B cell (primary cell): Measurements from ENCODE around the gene PLEKHM2. TPM values are rescaled to one million over a fixed set of nuclear protein-coding genes. Genes with fewer than 3 reads are reported as not detected.

Experiments
- ATAC-seq: fragments of 200-7000 bp; cut with Tn5 transposase; one replicate; pipeline ENCODE4 v1.10.0; 2021; ENCODE audit warnings: low read depth, mild to moderate bottlenecking, moderate number of reproducible peaks, moderate library complexity
- CTCF ChIA-PET: fragments of 350-600 bp; sonication (Branson Sonifier 250); formaldehyde crosslinking; loops from one replicate; lab custom pipeline; 2021; ENCODE audit warnings: antibody characterized with exemption, inconsistent platforms; lab: Charles Lee
- POLR2A ChIA-PET: fragments of 350-600 bp; sonication (Branson Sonifier 250); formaldehyde crosslinking; loops from one replicate; lab custom pipeline; 2021; ENCODE audit warnings: antibody characterized with exemption; lab: Charles Lee
- DNase-seq: peaks from one replicate; pipeline ENCODE4 v3.0.0; 2013
- H2AFZ ChIP-seq: 2 replicates; pipeline ENCODE4 v1.6.1; 2012; ENCODE audit warnings: mild to moderate bottlenecking, low read depth, low read length; ENCODE audit not compliant: insufficient read depth, poor library complexity, severe bottlenecking
- H3K27ac ChIP-seq, 2 donors: 1 replicate in 1 of 2; 2 replicates in 1 of 2; pipeline ENCODE4 v1.5.1; 2012 to 2013; ENCODE audit warnings: low read length in 2 of 2, mild to moderate bottlenecking in 2 of 2, moderate library complexity in 1 of 2
- H3K27me3 ChIP-seq, 4 experiments: fragments of 200-600 bp in 1 of 4; sonication (generic) in 1 of 4; replicated peaks in 1 of 4; 1 replicate in 2 of 4; 2 replicates in 2 of 4; pipeline versions ENCODE4 v1.6.1 to v1.7.0; 2013 to 2016; ENCODE audit warnings: low read length in 3 of 4, mild to moderate bottlenecking in 2 of 4, mixed read lengths in 1 of 4, moderate library complexity in 1 of 4; ENCODE audit not compliant: insufficient read depth in 4 of 4, control insufficient read depth in 3 of 4; ENCODE audit errors: control extremely low read depth in 1 of 4
- H3K36me3 ChIP-seq, 2 experiments: replicated peaks in 1 of 2; 1 replicate in 1 of 2; 2 replicates in 1 of 2; pipeline versions ENCODE4 v1.6.1 to v1.7.1; 2013; ENCODE audit warnings: low read length in 1 of 2; ENCODE audit not compliant: insufficient read depth in 2 of 2, control insufficient read depth in 1 of 2; ENCODE audit errors: control extremely low read depth in 1 of 2, extremely low read depth in 1 of 2
- H3K4me1 ChIP-seq, 2 donors: fragments of 200-600 bp in 1 of 2; sonication (generic) in 1 of 2; 1 replicate in 1 of 2; 2 replicates in 1 of 2; pipeline versions ENCODE4 v1.5.1 to v1.6.1; 2013 to 2017; ENCODE audit warnings: low read length in 2 of 2; ENCODE audit not compliant: control insufficient read depth in 2 of 2, insufficient read depth in 2 of 2
- H3K4me2 ChIP-seq: replicated peaks from 2 replicates; pipeline ENCODE3; 2012; ENCODE audit warnings: mild to moderate bottlenecking, low read depth, low read length; ENCODE audit not compliant: poor library complexity, severe bottlenecking
- H3K4me3 ChIP-seq, 5 experiments: fragments of 200-600 bp in 1 of 5; sonication (generic) in 1 of 5; 1 replicate in 3 of 5; 2 replicates in 2 of 5; pipeline versions ENCODE4 v1.5.1 to v1.7.0; 2011 to 2016; ENCODE audit warnings: low read length in 4 of 5, mild to moderate bottlenecking in 4 of 5, low read depth in 2 of 5, control low read depth in 1 of 5, moderate library complexity in 1 of 5; ENCODE audit not compliant: insufficient read depth in 1 of 5; ENCODE audit errors: control extremely low read depth in 1 of 5, extremely low read depth in 1 of 5
- H3K79me2 ChIP-seq: fragments of 200-600 bp; sonication (generic); one replicate; pipeline ENCODE4 v1.6.0; 2016; ENCODE audit warnings: low read length; ENCODE audit not compliant: control insufficient read depth, insufficient read depth
- H3K9ac ChIP-seq: fragments of 200-600 bp; sonication (generic); 2 replicates; pipeline ENCODE4 v1.6.1; 2017; ENCODE audit warnings: mild to moderate bottlenecking, low read length, moderate library complexity
- H3K9me3 ChIP-seq, 3 donors: one replicate each; pipeline versions ENCODE4 v1.6.1 to v1.7.1; 2013; ENCODE audit warnings: low read length in 2 of 3; ENCODE audit not compliant: control insufficient read depth in 2 of 3, insufficient read depth in 1 of 3; ENCODE audit errors: control extremely low read depth in 1 of 3
- H4K20me1 ChIP-seq: 2 replicates; pipeline ENCODE4 v1.6.0; 2012; ENCODE audit warnings: mild to moderate bottlenecking, low read length; ENCODE audit not compliant: insufficient read depth, control insufficient read depth, poor library complexity, severe bottlenecking
- H3K27ac Mint-ChIP-seq: one replicate; pipeline ENCODE4 v1.8.0; 2021; ENCODE audit warnings: mixed read lengths
- H3K27me3 Mint-ChIP-seq: one replicate; pipeline ENCODE4 v1.8.0; 2021; ENCODE audit warnings: mixed read lengths
- H3K4me1 Mint-ChIP-seq: one replicate; pipeline ENCODE4 v1.8.0; 2021; ENCODE audit warnings: mixed read lengths
- H3K4me3 Mint-ChIP-seq: one replicate; pipeline ENCODE4 v1.8.0; 2021; ENCODE audit warnings: mixed read lengths
- H3K9me3 Mint-ChIP-seq: one replicate; pipeline ENCODE4 v1.8.0; 2022; ENCODE audit warnings: mixed read lengths; ENCODE audit not compliant: insufficient read depth
- EZH2 ChIP-seq: IDR thresholded peaks from 2 replicates; pipeline ENCODE4 v1.6.1; 2012; ENCODE audit warnings: borderline replicate concordance, low read depth, mild to moderate bottlenecking, moderate library complexity, low read length; ENCODE audit not compliant: insufficient read depth, poor library complexity, severe bottlenecking
- WGBS: methylation state at CpG from one replicate; pipeline ENCODE4 v1.1.5; 2013; ENCODE audit warnings: missing lambda C conversion rate; ENCODE audit not compliant: insufficient coverage; 5-methylcytosine and 5-hydroxymethylcytosine counted together
- intact Hi-C: fragments of 100-400 bp; cut with micrococcal nuclease; formaldehyde crosslinking; loops from one replicate; pipeline ENCODE4 v1.10.0; 2022
- polyA plus RNA-seq: library from polyadenylated mRNA; depleted of rRNA; stranded (reverse); fragments of >200 nt; gene quantifications from 2 replicates; pipeline ENCODE4 v1.2.3, GENCODE V29; 2012
- total RNA-seq, 2 donors: library from RNA; stranded (reverse); fragments of 120-200 nt in 1 of 2; gene quantifications; 1 replicate in 1 of 2; 2 replicates in 1 of 2; pipeline versions ENCODE4 v1.2.3 to v1.2.4, GENCODE V29; 2013 to 2022
- TF ChIP-seq, protein P1 (sequence below): fragments of 200-600 bp; IDR thresholded peaks from one replicate; pipeline ENCODE4 v1.8.0; 2022; ENCODE audit warnings: antibody characterized with exemption, mild to moderate bottlenecking

Gene PLEKHM2
- total and polyA plus RNA-seq, 2 donors (not counting 1 experiment from before 2014, with no cell fraction given) = 99.7 to 120 TPM

DNA sequence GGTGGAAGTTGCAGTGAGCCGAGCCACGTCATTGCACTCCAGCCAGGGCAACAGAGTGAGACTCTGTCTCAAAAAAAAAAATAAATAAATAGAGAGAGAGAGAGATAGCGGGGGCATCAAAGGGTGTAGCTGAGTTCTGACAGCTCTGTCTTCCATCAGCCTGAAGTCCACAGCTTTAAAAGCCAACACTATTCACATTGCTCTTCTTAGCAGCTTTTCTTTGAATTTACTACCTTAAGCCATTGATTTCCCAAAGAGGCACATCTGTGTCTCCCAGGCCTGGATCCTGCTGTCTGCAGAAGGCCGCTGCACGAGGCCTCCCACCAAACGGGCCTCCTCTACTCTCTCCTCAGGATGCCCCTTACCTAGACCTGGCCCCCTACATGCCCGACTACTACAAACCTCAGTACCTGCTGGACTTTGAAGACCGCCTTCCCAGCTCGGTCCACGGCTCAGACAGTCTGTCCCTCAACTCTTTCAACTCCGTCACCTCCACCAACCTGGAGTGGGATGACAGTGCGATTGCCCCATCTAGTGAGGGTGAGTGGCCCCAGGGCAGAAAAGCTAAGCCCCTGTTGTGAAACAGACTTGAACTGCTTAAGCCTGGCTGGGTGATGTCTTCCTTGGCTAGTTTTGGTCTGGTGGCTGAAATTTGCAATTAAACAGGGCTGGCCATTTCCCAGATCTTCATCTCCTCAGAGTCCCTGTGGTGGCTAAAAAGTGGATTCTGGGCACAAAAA lies 35.4 kb downstream of the PLEKHM2 start:
- Histone ChIP-seq H3K79me2 (peaks cover 16% of the 10 kb centered on the region), H3K4me1 (no peaks in the 10 kb centered on the region), H3K9ac (no peak overlapping the region), H2AFZ (no peak overlapping the region), H3K27me3 (no peaks in the 10 kb centered on the region), H3K4me3 (no peak overlapping the region), H3K36me3 (peaks cover 0 to 73% of the 10 kb centered on the region in 2 experiments), H4K20me1 (peaks cover 34% of the 10 kb centered on the region), H3K27ac (no peak overlapping the region), H3K4me2 (no peak overlapping the region), H3K9me3 (no peaks in the 10 kb centered on the region)
- no peak overlapping the region for H3K27ac Mint-ChIP-seq
- WGBS = 92% methylated on average over 6 of the region's 12 CpGs
- TF ChIP-seq EZH2 = no peak
- TF ChIP-seq, protein P1, sequence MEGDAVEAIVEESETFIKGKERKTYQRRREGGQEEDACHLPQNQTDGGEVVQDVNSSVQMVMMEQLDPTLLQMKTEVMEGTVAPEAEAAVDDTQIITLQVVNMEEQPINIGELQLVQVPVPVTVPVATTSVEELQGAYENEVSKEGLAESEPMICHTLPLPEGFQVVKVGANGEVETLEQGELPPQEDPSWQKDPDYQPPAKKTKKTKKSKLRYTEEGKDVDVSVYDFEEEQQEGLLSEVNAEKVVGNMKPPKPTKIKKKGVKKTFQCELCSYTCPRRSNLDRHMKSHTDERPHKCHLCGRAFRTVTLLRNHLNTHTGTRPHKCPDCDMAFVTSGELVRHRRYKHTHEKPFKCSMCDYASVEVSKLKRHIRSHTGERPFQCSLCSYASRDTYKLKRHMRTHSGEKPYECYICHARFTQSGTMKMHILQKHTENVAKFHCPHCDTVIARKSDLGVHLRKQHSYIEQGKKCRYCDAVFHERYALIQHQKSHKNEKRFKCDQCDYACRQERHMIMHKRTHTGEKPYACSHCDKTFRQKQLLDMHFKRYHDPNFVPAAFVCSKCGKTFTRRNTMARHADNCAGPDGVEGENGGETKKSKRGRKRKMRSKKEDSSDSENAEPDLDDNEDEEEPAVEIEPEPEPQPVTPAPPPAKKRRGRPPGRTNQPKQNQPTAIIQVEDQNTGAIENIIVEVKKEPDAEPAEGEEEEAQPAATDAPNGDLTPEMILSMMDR = no peak
- H3K4me1 Mint-ChIP-seq = peaks cover under 1% of the 10 kb centered on the region
- intact Hi-C loops = no loop called here
- H3K4me3 Mint-ChIP-seq = no peak overlapping the region
- H3K9me3 Mint-ChIP-seq = no peaks in the 10 kb centered on the region
- DNase-seq (no peak), ATAC-seq (no peak)
- no peaks in the 10 kb centered on the region for H3K27me3 Mint-ChIP-seq
- CTCF ChIA-PET = interaction anchor here (1.0 to 1.5 kb wide), 3 partner anchors 22 to 140 kb away, joined by 3 to 5 read pairs (median 4); no protein-coding TSS in a partner anchor
- POLR2A ChIA-PET = interaction anchor here (0.6 kb wide), 1 partner anchor 81 kb away, joined by 4 read pairs; no protein-coding TSS in a partner anchor

DNA sequence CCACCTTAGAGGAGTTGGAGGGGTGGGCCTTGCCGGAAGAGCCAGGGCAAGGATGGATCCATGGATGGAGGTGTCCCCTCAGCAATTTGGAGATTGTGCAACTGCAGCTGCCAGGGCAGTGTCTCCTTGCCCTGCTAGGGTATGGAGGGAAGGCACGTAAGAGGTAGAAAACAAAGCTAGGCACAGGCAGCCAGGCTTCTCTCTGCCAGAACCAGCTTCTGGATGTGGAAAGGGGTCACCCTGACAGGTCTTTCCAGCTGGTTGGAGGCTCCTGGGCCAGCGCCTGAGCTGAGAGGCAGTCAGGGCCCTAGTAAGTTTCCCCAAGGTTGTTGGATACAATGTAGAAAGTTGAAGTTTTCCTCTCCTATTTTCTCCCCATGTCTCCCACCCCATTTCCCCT lies 36.7 kb downstream of the PLEKHM2 start:
- Histone ChIP-seq H4K20me1 (peaks cover 23% of the 10 kb centered on the region), H3K9ac (no peak overlapping the region), H3K4me3 (no peak overlapping the region), H3K79me2 (peaks cover 10% of the 10 kb centered on the region), H2AFZ (no peak overlapping the region), H3K4me2 (no peak overlapping the region), H3K4me1 (no peaks in the 10 kb centered on the region), H3K36me3 (peaks cover 0 to 79% of the 10 kb centered on the region in 2 experiments), H3K27me3 (no peaks in the 10 kb centered on the region), H3K27ac (no peak overlapping the region), H3K9me3 (no peaks in the 10 kb centered on the region)
- intact Hi-C loops = no loop called here
- Mint-ChIP-seq H3K27ac (no peak overlapping the region), H3K9me3 (no peaks in the 10 kb centered on the region), H3K4me1 (no peaks in the 10 kb centered on the region), H3K27me3 (no peaks in the 10 kb centered on the region), H3K4me3 (no peak overlapping the region)
- POLR2A ChIA-PET = interaction anchor here (0.6 kb wide), 1 partner anchor 127 kb away, joined by 9 read pairs; no protein-coding TSS in a partner anchor
- TF ChIP-seq, protein P1 = no peak
- TF ChIP-seq EZH2 = no peak
- WGBS = 91% methylated on average over 2 of the region's 3 CpGs
- DNase-seq = no peak
- ATAC-seq = no peak
- CTCF ChIA-PET = interaction anchor here (0.6 to 1.3 kb wide), 3 partner anchors 24 to 149 kb away, joined by 3 to 5 read pairs (median 4); no protein-coding TSS in a partner anchor
